IMR-90 (cell line): ENCODE data around the gene HIVEP3. TPM values are rescaled to one million over a fixed set of nuclear protein-coding genes. Genes with fewer than 3 reads are reported as not detected.

ENCODE experiments used
- ATAC-seq: fragments of 200-7000 bp; cut with Tn5 transposase; 2 replicates; pipeline ENCODE4 v1.9.1; 2020; ENCODE audit warnings: low read depth, mild to moderate bottlenecking, moderate library complexity
- BruUV-seq: library from RNA; stranded (reverse); fragments of 400-500 nt; replicated peaks from 2 replicates; lab custom pipeline; 2021; lab: Mats Ljungman, UMichigan
- CTCF ChIA-PET: fragments of 300-600 bp; formaldehyde crosslinking; extraction: SDS; loops from one replicate; lab custom pipeline; 2021; ENCODE audit warnings: antibody characterized with exemption; lab: Yijun Ruan, JAX
- POLR2A ChIA-PET: fragments of 300-600 bp; sonication (Branson Sonifier 250); formaldehyde crosslinking; loops from one replicate; lab custom pipeline; 2022; ENCODE audit warnings: antibody characterized with exemption; ENCODE audit not compliant: unreplicated experiment; lab: Charles Lee
- DNase-seq: peaks from one replicate; pipeline ENCODE4 v3.0.0; 2013
- H2AFZ ChIP-seq: replicated peaks from 2 replicates; pipeline ENCODE3; 2013; ENCODE audit warnings: low read length, mild to moderate bottlenecking; ENCODE audit not compliant: poor library complexity
- H2AK5ac ChIP-seq: 2 replicates; pipeline ENCODE4 v1.6.1; 2013; ENCODE audit warnings: low read depth, low read length, inconsistent platforms
- H2AK9ac ChIP-seq: replicated peaks from 2 replicates; pipeline ENCODE3; 2013; ENCODE audit warnings: mild to moderate bottlenecking, low read depth, low read length, moderate library complexity; ENCODE audit not compliant: poor library complexity
- H2BK120ac ChIP-seq: 2 replicates; pipeline ENCODE4 v1.6.1; 2013; ENCODE audit warnings: low read depth, low read length, inconsistent platforms
- H2BK15ac ChIP-seq: 3 replicates; pipeline ENCODE4 v1.6.1; 2013; ENCODE audit warnings: low read depth, low read length, inconsistent platforms
- H2BK20ac ChIP-seq: 2 replicates; pipeline ENCODE4 v1.6.1; 2013; ENCODE audit warnings: low read depth, mild to moderate bottlenecking, inconsistent platforms, low read length, moderate library complexity
- H2BK5ac ChIP-seq: 2 replicates; pipeline ENCODE4 v1.6.1; 2013; ENCODE audit warnings: mild to moderate bottlenecking, low read depth, low read length, inconsistent platforms; ENCODE audit not compliant: poor library complexity, severe bottlenecking
- H3K14ac ChIP-seq: replicated peaks from 2 replicates; pipeline ENCODE4 v1.6.1; 2013; ENCODE audit warnings: low read depth, low read length, inconsistent platforms
- H3K18ac ChIP-seq: 2 replicates; pipeline ENCODE4 v1.6.1; 2013; ENCODE audit warnings: low read depth, low read length, control low read depth
- H3K23ac ChIP-seq: 2 replicates; pipeline ENCODE4 v1.6.1; 2013; ENCODE audit warnings: low read depth, low read length, inconsistent platforms
- H3K27ac ChIP-seq: 2 replicates; pipeline ENCODE4 v1.5.1; 2013; ENCODE audit warnings: mild to moderate bottlenecking, control low read depth, low read length; ENCODE audit not compliant: insufficient read depth
- H3K27me3 ChIP-seq: 2 replicates; pipeline ENCODE4 v1.6.1; 2013; ENCODE audit warnings: low read length; ENCODE audit not compliant: control insufficient read depth, insufficient read depth
- H3K36me3 ChIP-seq: 2 replicates; pipeline ENCODE4 v1.6.1; 2013; ENCODE audit warnings: low read length, mixed read lengths; ENCODE audit not compliant: control insufficient read depth, insufficient read depth
- H3K4ac ChIP-seq: 2 replicates; pipeline ENCODE4 v1.6.1; 2013; ENCODE audit warnings: low read depth, low read length, inconsistent platforms
- H3K4me1 ChIP-seq: 2 replicates; pipeline ENCODE4 v1.6.1; 2013; ENCODE audit warnings: low read length, mixed read lengths; ENCODE audit not compliant: control insufficient read depth, insufficient read depth
- H3K4me2 ChIP-seq: 2 replicates; pipeline ENCODE4 v1.6.1; 2013; ENCODE audit warnings: low read depth, mild to moderate bottlenecking, control low read depth, low read length, moderate library complexity
- H3K4me3 ChIP-seq: 2 replicates; pipeline ENCODE4 v1.5.1; 2013; ENCODE audit warnings: low read depth, mild to moderate bottlenecking, control low read depth, low read length, moderate library complexity; ENCODE audit not compliant: insufficient read depth
- H3K56ac ChIP-seq: 2 replicates; pipeline ENCODE4 v1.6.1; 2013; ENCODE audit warnings: low read length, inconsistent platforms; ENCODE audit not compliant: insufficient read depth; ENCODE audit errors: extremely low read depth
- H3K79me1 ChIP-seq, 2 experiments: 2 replicates each; pipeline ENCODE4 v1.6.1; 2013; ENCODE audit warnings: low read length in 2 of 2, inconsistent platforms in 1 of 2, low read depth in 1 of 2
- H3K9ac ChIP-seq: 2 replicates; pipeline ENCODE4 v1.6.1; 2013; ENCODE audit warnings: low read depth, low read length, control low read depth
- H3K9me1 ChIP-seq: 2 replicates; pipeline ENCODE4 v1.6.1; 2013; ENCODE audit warnings: low read length, inconsistent platforms; ENCODE audit not compliant: insufficient read depth
- H3K9me3 ChIP-seq: 2 replicates; pipeline ENCODE4 v1.6.1; 2013; ENCODE audit warnings: low read length; ENCODE audit not compliant: control insufficient read depth, insufficient read depth
- H4K20me1 ChIP-seq: 2 replicates; pipeline ENCODE4 v1.6.1; 2013; ENCODE audit warnings: low read length, inconsistent platforms; ENCODE audit not compliant: insufficient read depth
- H4K5ac ChIP-seq: 2 replicates; pipeline ENCODE4 v1.6.1; 2013; ENCODE audit warnings: mild to moderate bottlenecking, low read depth, low read length, control low read depth
- H4K8ac ChIP-seq, 2 experiments: 2 replicates each; pipeline ENCODE4 v1.6.1; 2013; ENCODE audit warnings: low read depth in 2 of 2, low read length in 2 of 2, control low read depth in 1 of 2, inconsistent platforms in 1 of 2
- H4K91ac ChIP-seq: 2 replicates; pipeline ENCODE4 v1.6.1; 2013; ENCODE audit warnings: low read depth, low read length, inconsistent platforms; ENCODE audit not compliant: insufficient read depth
- BHLHE40 ChIP-seq: fragments of 150-350 bp; IDR thresholded peaks from 2 replicates; pipeline ENCODE4 v1.6.1; 2016; ENCODE audit warnings: mild to moderate bottlenecking, low read depth, low read length
- CEBPB ChIP-seq: IDR thresholded peaks from 2 replicates; pipeline ENCODE4 v1.6.1; 2012; ENCODE audit warnings: low read depth, low read length, improper control_type of control experiment
- CTCF ChIP-seq: conservative IDR thresholded peaks from 2 replicates; pipeline ENCODE4 v1.5.1; 2012; ENCODE audit warnings: mild to moderate bottlenecking, low read depth, low read length, improper control_type of control experiment
- ELK1 ChIP-seq: fragments of 150-350 bp; IDR thresholded peaks from 2 replicates; pipeline ENCODE4 v1.6.1; 2016; ENCODE audit warnings: low read depth, mild to moderate bottlenecking, low read length, moderate library complexity, borderline replicate concordance
- FOS ChIP-seq: fragments of 150-350 bp; IDR thresholded peaks from 2 replicates; pipeline ENCODE4 v1.6.1; 2016; ENCODE audit warnings: low read depth, low read length
- MAFK ChIP-seq: IDR thresholded peaks from 2 replicates; pipeline ENCODE4 v1.6.1; 2012; ENCODE audit warnings: low read depth, low read length, improper control_type of control experiment
- MAZ ChIP-seq: IDR thresholded peaks from 2 replicates; pipeline ENCODE4 v1.6.1; 2012; ENCODE audit warnings: low read depth, mild to moderate bottlenecking, low read length, improper control_type of control experiment, moderate library complexity, borderline replicate concordance
- MXI1 ChIP-seq: IDR thresholded peaks from 2 replicates; pipeline ENCODE4 v1.6.1; 2012; ENCODE audit warnings: low read depth, mild to moderate bottlenecking, low read length, moderate library complexity, borderline replicate concordance
- NFE2L2 ChIP-seq: fragments of 150-350 bp; IDR thresholded peaks from 2 replicates; pipeline ENCODE4 v1.6.1; 2016; ENCODE audit warnings: low read depth, mild to moderate bottlenecking, low read length
- RAD21 ChIP-seq: IDR thresholded peaks from 2 replicates; pipeline ENCODE4 v1.6.1; 2012; ENCODE audit warnings: low read length, improper control_type of control experiment
- RCOR1 ChIP-seq: IDR thresholded peaks from 2 replicates; pipeline ENCODE4 v1.6.1; 2012; ENCODE audit warnings: mild to moderate bottlenecking, low read length, improper control_type of control experiment; ENCODE audit not compliant: insufficient replicate concordance
- RFX5 ChIP-seq: IDR thresholded peaks from 2 replicates; pipeline ENCODE4 v1.8.0; 2012; ENCODE audit warnings: low read depth, mild to moderate bottlenecking, low read length, moderate library complexity
- USF2 ChIP-seq: fragments of 150-350 bp; IDR thresholded peaks from 2 replicates; pipeline ENCODE4 v1.6.1; 2017; ENCODE audit warnings: mild to moderate bottlenecking, antibody characterized with exemption, low read length, low read depth
- WGBS, 2 experiments: methylation state at CpG; one replicate each; pipeline versions ENCODE4 v1.1.5 to v1.1.7; 2013; ENCODE audit warnings: missing lambda C conversion rate in 2 of 2; ENCODE audit not compliant: insufficient read length in 1 of 2; ENCODE audit errors: extremely low coverage in 2 of 2; 5-methylcytosine and 5-hydroxymethylcytosine counted together
- dilution Hi-C: fragments of 300-500 bp; cut with HindIII; formaldehyde crosslinking; loops from one replicate; pipeline ENCODE4 v1.14.3; 2018; ENCODE audit warnings: low sequenced_read_pairs; ENCODE audit not compliant: unreplicated experiment
- in situ Hi-C: fragments of 300-500 bp; cut with MboI; formaldehyde crosslinking; loops from 3 replicates; pipeline ENCODE4 v1.14.3; 2019; ENCODE audit warnings: low sequenced_read_pairs, inconsistent platforms, mixed read lengths
- intact Hi-C: fragments of 100-400 bp; cut with micrococcal nuclease; formaldehyde crosslinking; loops from 2 replicates; pipeline ENCODE4 v1.10.0; 2022
- polyA plus RNA-seq, 3 experiments: library from polyadenylated mRNA; depleted of rRNA; stranded (reverse); fragments of >200 nt; gene quantifications; 2 replicates each; pipeline ENCODE4 v1.2.3, GENCODE V29; 2012; ENCODE audit warnings: low replicate concordance in 1 of 3
- total RNA-seq: library from RNA; depleted of rRNA; stranded (reverse); fragments of >200 nt; gene quantifications from 2 replicates; pipeline ENCODE4 v1.2.3, GENCODE V29; 2012

HIVEP3 gene
- total and polyA plus RNA-seq, 2 of the 4 experiments (the other 2 are of a cell fraction), result 1.4 to 4.0 TPM

- no peaks in the 10 kb centered on the region for H3K27me3 ChIP-seq
- H3K79me1 ChIP-seq, result peaks cover 0 to 23% of the 10 kb centered on the region in 2 experiments; a peak in 2 of 4 replicates
- H3K4me2 ChIP-seq, result no peak overlapping the region
- H2BK20ac ChIP-seq, result peak overlapping the region; percentile 100
- H4K5ac ChIP-seq, result 0 out of 2 replicates have a peak overlapping the region, but pooled peaks have one; percentile 20
- intact Hi-C loops, result no loop called here
- H3K14ac ChIP-seq, result peak overlapping the region; percentile 87
- peak overlapping the region; percentile 98 for H4K91ac ChIP-seq
- no peak overlapping the region for H3K4me3 ChIP-seq
- DNase-seq, result peak; percentile 59
- peak overlapping the region; percentile 93 for H2AK5ac ChIP-seq
- peak overlapping the region; percentile 80 to 87 for H4K8ac ChIP-seq
- H2AK9ac ChIP-seq, result peak overlapping the region; percentile 75
- peak overlapping the region; percentile 77; the same call in 1 of the 2 replicates for H3K23ac ChIP-seq
- H3K4ac ChIP-seq, result peak overlapping the region; percentile 98
- ATAC-seq, result peak; percentile 56
- peak overlapping the region; percentile 85 for H2AFZ ChIP-seq
- dilution Hi-C loops, result no loop called here
- no TSS peak for BruUV-seq
- H3K36me3 ChIP-seq, result no peaks in the 10 kb centered on the region
- H2BK120ac ChIP-seq, result peak overlapping the region; percentile 99
- WGBS, 2 experiments, result 90% methylated on average over 2 of the region's 9 CpGs; no CpG with 5 or more reads in 1 of the 2 experiments
- peak overlapping the region; percentile 68; the same call in 1 of the 2 replicates for H3K56ac ChIP-seq
- H3K4me1 ChIP-seq, result peaks cover 24% of the 10 kb centered on the region
- H3K9ac ChIP-seq, result no peak overlapping the region
- in situ Hi-C loops, result no loop called here
- peaks cover 42% of the 10 kb centered on the region for H3K9me1 ChIP-seq
- ChIA-PET CTCF (interaction anchor here (1.3 kb wide), 1 partner anchor 9 kb away, joined by 5 read pairs; no protein-coding TSS in a partner anchor), POLR2A (no interaction called here)
- peak overlapping the region; percentile 90; the same call in 2 of the 3 replicates for H2BK15ac ChIP-seq
- peak overlapping the region; percentile 14; the same call in 1 of the 2 replicates for H3K27ac ChIP-seq
- no peaks in the 10 kb centered on the region for H3K9me3 ChIP-seq
- no peaks in the 10 kb centered on the region for H4K20me1 ChIP-seq
- H3K18ac ChIP-seq, result peak overlapping the region; percentile 33; the same call in 1 of the 2 replicates
- H2BK5ac ChIP-seq, result peak overlapping the region; percentile 63
- TF ChIP-seq RFX5 (no peak), ELK1 (no peak), CTCF (no peak), RCOR1 (no peak), USF2 (no peak), MAZ (no peak), RAD21 (no peak), MXI1 (no peak), MAFK (no peak), CEBPB (no peak), BHLHE40 (no peak), FOS (no peak), NFE2L2 (no peak)
These were observed 17.9 kb downstream of the HIVEP3 start for GRCh38 chr1:41900603-41901444.
